ENCODE results near the gene RADIL. TPM values are rescaled to one million over a fixed set of nuclear protein-coding genes. Genes with fewer than 3 reads are reported as not detected.

The RADIL gene
- total and polyA plus RNA-seq, 9 of the 15 experiments (the other 6 are each of a cell fraction or from before 2014, with no cell fraction given) = 0.06 to 8.1 (median 1.9) TPM; not detected in 1

DNA sequence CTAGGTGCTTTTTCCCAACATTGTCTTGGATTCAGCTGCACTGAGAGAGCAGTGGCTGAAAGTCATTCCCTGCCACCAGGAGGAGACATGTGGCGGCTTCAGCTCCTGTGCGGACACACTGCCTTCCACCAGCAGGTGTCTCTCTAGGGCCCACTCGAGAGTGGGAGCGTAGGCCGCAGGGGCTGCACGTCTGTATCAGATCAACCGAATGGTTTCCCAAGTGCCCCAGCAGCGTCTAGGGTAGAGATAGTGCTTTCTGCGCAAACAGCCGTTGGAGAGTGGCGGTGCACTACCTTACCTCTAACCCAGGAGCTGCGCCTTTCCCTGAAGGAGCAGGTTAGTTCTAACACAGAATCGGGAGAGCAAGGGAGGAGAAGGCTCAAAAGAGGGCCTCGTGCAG, 53.3 kb downstream of the RADIL start:
- in situ Hi-C loops (cut with MboI) = no loop called here
- FAIRE-seq = peak; percentile 97
- TF ChIP-seq KLF1 (tag; IDR thresholded peaks at IDR 0.05) = no peak
- TF ChIP-seq XRCC4 (IDR thresholded peaks at IDR 0.05; ENCODE audit: extremely low read depth, insufficient read depth, insufficient read length) = no peak
- TF ChIP-seq, protein P1, sequence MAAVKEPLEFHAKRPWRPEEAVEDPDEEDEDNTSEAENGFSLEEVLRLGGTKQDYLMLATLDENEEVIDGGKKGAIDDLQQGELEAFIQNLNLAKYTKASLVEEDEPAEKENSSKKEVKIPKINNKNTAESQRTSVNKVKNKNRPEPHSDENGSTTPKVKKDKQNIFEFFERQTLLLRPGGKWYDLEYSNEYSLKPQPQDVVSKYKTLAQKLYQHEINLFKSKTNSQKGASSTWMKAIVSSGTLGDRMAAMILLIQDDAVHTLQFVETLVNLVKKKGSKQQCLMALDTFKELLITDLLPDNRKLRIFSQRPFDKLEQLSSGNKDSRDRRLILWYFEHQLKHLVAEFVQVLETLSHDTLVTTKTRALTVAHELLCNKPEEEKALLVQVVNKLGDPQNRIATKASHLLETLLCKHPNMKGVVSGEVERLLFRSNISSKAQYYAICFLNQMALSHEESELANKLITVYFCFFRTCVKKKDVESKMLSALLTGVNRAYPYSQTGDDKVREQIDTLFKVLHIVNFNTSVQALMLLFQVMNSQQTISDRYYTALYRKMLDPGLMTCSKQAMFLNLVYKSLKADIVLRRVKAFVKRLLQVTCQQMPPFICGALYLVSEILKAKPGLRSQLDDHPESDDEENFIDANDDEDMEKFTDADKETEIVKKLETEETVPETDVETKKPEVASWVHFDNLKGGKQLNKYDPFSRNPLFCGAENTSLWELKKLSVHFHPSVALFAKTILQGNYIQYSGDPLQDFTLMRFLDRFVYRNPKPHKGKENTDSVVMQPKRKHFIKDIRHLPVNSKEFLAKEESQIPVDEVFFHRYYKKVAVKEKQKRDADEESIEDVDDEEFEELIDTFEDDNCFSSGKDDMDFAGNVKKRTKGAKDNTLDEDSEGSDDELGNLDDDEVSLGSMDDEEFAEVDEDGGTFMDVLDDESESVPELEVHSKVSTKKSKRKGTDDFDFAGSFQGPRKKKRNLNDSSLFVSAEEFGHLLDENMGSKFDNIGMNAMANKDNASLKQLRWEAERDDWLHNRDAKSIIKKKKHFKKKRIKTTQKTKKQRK (IDR thresholded peaks at IDR 0.05; ENCODE audit: borderline replicate concordance, low read depth, low read length) = no peak
- TF ChIP-seq COPS2 (conservative IDR thresholded peaks at IDR 0.05) = no peak
- peak; percentile 72 for TF ChIP-seq DPF2 (IDR thresholded peaks at IDR 0.05)
- TF ChIP-seq ZNF347 (CRISPR knock-in tag; IDR thresholded peaks at IDR 0.05; ENCODE audit: low read depth) = no peak
- no peak for TF ChIP-seq NUFIP1 (IDR thresholded peaks at IDR 0.05; ENCODE audit: partially characterized antibody)
- no peak for TF ChIP-seq ZFPM2 (CRISPR knock-in tag; IDR thresholded peaks at IDR 0.05)
- no peak for TF ChIP-seq ZNF274 (IDR thresholded peaks at IDR 0.05; ENCODE audit: borderline replicate concordance, low read depth, low read length)
- 0 out of 2 replicates have a peak, but pooled peaks have one; percentile 11 for TF ChIP-seq NFE2 (IDR thresholded peaks at IDR 0.05; ENCODE audit: low read depth)
- TF ChIP-seq, protein P2, sequence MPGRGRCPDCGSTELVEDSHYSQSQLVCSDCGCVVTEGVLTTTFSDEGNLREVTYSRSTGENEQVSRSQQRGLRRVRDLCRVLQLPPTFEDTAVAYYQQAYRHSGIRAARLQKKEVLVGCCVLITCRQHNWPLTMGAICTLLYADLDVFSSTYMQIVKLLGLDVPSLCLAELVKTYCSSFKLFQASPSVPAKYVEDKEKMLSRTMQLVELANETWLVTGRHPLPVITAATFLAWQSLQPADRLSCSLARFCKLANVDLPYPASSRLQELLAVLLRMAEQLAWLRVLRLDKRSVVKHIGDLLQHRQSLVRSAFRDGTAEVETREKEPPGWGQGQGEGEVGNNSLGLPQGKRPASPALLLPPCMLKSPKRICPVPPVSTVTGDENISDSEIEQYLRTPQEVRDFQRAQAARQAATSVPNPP (IDR thresholded peaks at IDR 0.05; ENCODE audit: borderline replicate concordance, insufficient read depth, insufficient read length) = no peak
- TF ChIP-seq XRCC5 (IDR thresholded peaks at IDR 0.05; ENCODE audit: low read depth, low read length) = no peak
- no peak for TF ChIP-seq MCM7 (IDR thresholded peaks at IDR 0.05)
- TF ChIP-seq ZNF232 (CRISPR knock-in tag; IDR thresholded peaks at IDR 0.05) = no peak
- TF ChIP-seq RB1 (IDR thresholded peaks at IDR 0.05; ENCODE audit: low read depth) = peak; percentile 60; the same call in 1 of the 2 replicates
- TF ChIP-seq RAD21 (CRISPR knock-in tag; conservative IDR thresholded peaks at IDR 0.05 in 1 of 2, IDR thresholded peaks at IDR 0.05 in 1 of 2) = peak; percentile 66 to 90

More for the DNA sequence above, 53.3 kb downstream of the RADIL start:
- no peaks in the 10 kb centered on the region for H3K27me3 ChIP-seq (ENCODE audit: control insufficient read depth in 2 of 2, insufficient read depth in 2 of 2, low read length in 2 of 2)
- ChIA-PET POLR2A (interaction anchor here (0.5 to 1.0 kb wide), 3 partner anchors 84 to 832 kb away, joined by 3 read pairs; no protein-coding TSS in a partner anchor), CTCF (ENCODE audit: low intra/inter-chr PET ratio) (interaction anchor here (0.7 to 2.0 kb wide), 5 partner anchors 35 to 257 kb away, joined by 3 to 6 read pairs (median 4); partner anchors contain the start of gene RADIL)
- no peak overlapping the region; a peak in 1 of 4 replicates for H3K9ac ChIP-seq (ENCODE audit: insufficient read depth in 1 of 2, low read depth in 2 of 2, low read length in 2 of 2)
- intact Hi-C loops (cut with micrococcal nuclease) = loop anchor here (1.0 kb wide), 1 partner anchor 53 kb away; the partner anchor contains the start of gene RADIL
- H3K9me1 ChIP-seq (ENCODE audit: control insufficient read depth, insufficient read depth, low read length) = no peaks in the 10 kb centered on the region
- no TSS peak for BruUV-seq (replicated peaks)
- H3K4me3 ChIP-seq = no peak overlapping the region
- DNase-seq (ENCODE audit: extremely low read depth in 1 of 4, low spot score in 3 of 4) (peak; percentile 73 to 88 (median 78)), ATAC-seq (peak; percentile 99)
- peak overlapping the region; percentile 53 for H3K4me2 ChIP-seq (ENCODE audit: insufficient read depth, low read length)
- H3K9me3 ChIP-seq (replicated peaks; ENCODE audit: control insufficient read depth, insufficient read depth, low read depth, low read length) = no peaks in the 10 kb centered on the region
- 29% methylated on average over 14 of the region's 14 CpGs for WGBS (ENCODE audit: insufficient coverage, low coverage, missing lambda C conversion rate)
- no peaks in the 10 kb centered on the region for H4K20me1 ChIP-seq (replicated peaks; ENCODE audit: control insufficient read depth, insufficient read depth, low read length)
- no peaks in the 10 kb centered on the region for H3K79me2 ChIP-seq (ENCODE audit: control insufficient read depth, insufficient read depth, low read length)
- peak overlapping the region; percentile 50; the same call in 1 of the 3 replicates for H3K27ac ChIP-seq (ENCODE audit: extremely low read depth, low read depth, low read length)
- no peaks in the 10 kb centered on the region for H3K36me3 ChIP-seq (ENCODE audit: control insufficient read depth, insufficient read depth, low read length)
- H2AFZ ChIP-seq (ENCODE audit: low read depth, low read length) = peak overlapping the region; percentile 81
- H3K4me1 ChIP-seq (replicated peaks in 1 of 2; ENCODE audit: control insufficient read depth in 2 of 2, insufficient read depth in 2 of 2, low read length in 2 of 2) = peaks cover 3 to 16% of the 10 kb centered on the region in 2 experiments; a peak in 3 of 5 replicates
